VCaP (cell line): ENCODE measurements around the gene PTPRN2.
"Not testable (repeated sequence)": the region's sequence is repeated elsewhere in the genome, so short reads cannot be mapped to it uniquely, and the experiment has no call there.

Source experiments
- H3K27ac ChIP-seq: fragments of 450-650 bp; 2 replicates; pipeline ENCODE4 v1.5.1; 2017
- CTCF ChIP-seq: fragments of 450-650 bp; conservative IDR thresholded peaks from 2 replicates; pipeline ENCODE4 v1.5.1; 2017; ENCODE audit warnings: mild to moderate bottlenecking, moderate library complexity

The PTPRN2 gene

DNA sequence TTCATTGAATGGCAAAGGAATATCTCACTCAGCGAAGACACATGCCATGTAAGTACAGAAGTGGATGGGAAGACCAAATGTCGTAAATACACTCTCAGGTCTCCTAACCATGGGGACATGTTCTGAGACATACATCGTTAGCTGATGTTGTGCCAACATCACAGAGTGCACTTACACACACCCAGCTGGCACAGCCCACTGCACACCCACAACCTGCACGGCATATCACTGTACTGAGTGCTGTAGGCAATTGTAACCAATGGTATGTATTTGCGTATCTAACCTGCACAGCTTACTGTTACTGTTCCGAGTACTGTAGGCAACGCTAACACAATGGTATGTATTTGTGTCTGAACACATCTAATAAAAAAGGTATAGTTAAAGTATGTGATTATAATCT lies 550.4 kb downstream of the PTPRN2 start:
- TF ChIP-seq CTCF: no peak
- H3K27ac ChIP-seq: no peak overlapping the region

DNA sequence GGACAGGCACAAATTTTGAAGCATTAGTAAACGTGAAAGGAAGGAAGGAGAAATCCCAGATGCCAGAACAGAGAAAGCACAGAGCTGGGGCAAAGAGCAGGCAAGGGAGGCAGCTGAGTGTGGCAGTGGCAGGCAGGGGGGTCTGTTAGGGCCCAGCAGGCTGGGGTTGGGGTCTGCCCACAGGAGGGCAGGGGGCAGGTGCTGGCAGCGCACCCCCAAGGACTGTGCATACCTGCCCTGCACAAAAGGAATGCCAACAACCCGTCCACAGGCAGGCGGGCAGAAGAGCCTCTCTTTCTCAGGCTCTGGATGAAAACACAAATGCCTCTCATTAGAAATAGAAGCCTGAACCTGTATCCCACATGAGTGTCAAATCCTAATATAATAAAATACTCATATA lies 552.3 kb downstream of the PTPRN2 start:
- no peak for TF ChIP-seq CTCF
- peak overlapping the region; percentile 55 for H3K27ac ChIP-seq

GRCh38 chr7:158034571-158034970 lies 553.1 kb downstream of the PTPRN2 start:
- H3K27ac ChIP-seq: peak overlapping the region; percentile 55
- no peak for TF ChIP-seq CTCF

DNA sequence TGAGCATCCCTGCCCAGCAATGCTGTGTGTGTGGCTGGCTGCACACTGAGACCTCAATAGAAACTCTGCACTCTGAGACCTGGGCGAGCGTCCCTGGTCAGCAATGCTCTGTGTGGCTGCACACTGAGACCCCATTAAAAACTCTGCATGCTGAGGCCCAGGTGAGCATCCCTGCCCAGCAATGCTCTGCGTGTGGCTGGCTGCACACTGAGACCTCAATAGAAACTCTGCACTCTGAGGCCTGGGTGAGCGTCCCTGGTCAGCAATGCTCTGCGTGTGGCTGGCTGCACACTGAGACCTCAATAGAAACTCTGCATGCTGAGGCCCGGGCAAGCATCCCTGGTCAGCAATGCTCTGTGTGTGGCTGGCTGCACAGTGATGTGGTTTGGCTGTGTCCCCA lies 553.7 kb downstream of the PTPRN2 start:
- H3K27ac ChIP-seq: not testable (repeated sequence)

DNA sequence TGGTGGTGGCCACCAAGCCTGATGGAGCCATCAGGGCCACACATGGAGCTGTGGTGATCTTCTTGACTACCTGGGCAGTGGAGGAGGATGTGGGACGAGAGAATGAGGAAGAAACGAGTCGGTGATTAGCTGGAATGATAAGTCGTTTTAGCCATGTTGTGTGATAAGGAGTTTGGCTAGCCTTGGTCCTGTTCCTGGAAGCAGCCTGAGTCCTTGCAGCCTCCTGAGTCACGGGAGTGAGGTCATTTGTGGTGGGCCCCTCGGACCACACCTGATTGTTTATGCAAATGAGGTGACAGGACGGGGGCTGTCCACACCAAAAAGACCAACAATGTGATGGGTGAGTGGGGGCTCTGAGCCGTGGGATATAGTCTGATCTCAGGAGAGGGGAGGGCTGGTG lies 554.4 kb downstream of the PTPRN2 start:
- no peak for TF ChIP-seq CTCF
- H3K27ac ChIP-seq: no peak overlapping the region

DNA sequence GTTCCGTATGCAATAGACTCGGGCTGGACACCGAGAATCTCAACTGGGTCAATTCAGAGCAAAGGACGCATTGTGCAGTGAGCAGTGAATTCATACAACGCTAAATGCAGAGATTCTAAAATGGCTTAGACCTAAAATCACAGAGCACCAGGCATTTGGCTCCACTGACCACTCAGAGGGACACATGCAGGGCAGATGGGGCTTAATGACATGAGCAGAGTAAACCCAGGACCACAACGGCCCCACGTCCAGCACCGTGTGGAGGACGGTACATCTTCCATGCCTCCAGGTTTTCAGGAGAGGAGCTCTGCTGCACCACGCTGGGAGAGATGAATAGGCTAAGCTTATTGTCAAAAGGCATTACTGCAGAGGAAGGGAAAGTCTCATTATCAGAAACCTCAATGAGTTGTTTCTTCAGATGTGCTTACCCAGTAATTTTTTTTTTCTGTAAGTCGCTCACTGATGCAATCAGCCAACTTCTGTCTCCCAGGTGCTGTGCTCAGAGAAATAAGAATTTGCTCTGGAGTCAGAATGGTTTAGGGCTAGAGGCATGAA lies 555.0 kb downstream of the PTPRN2 start:
- H3K27ac ChIP-seq: no peak overlapping the region
- TF ChIP-seq CTCF: no peak

DNA sequence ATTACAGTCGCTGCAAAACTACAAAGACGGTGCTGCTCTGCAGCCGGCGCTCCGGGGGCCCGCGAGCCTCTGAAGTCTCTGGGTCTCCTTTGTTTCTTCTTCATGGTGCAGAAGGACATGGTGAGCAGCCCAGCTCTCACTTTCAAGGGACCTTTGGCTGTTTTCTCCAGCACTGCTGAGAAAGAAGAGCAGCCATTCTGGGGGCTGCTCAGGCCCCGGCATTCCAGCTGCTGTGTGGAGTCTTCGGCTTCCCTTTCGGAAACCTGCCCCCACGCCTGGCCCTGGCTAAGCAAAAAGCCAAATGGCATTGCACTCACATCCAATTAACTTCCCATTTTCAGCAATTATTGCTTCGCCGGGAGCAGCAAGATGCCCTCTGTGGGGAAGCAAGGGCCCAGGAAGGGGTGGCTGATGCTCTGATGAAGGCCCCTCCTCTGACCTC lies 555.7 kb downstream of the PTPRN2 start:
- no peak overlapping the region for H3K27ac ChIP-seq
- TF ChIP-seq CTCF: no peak

DNA sequence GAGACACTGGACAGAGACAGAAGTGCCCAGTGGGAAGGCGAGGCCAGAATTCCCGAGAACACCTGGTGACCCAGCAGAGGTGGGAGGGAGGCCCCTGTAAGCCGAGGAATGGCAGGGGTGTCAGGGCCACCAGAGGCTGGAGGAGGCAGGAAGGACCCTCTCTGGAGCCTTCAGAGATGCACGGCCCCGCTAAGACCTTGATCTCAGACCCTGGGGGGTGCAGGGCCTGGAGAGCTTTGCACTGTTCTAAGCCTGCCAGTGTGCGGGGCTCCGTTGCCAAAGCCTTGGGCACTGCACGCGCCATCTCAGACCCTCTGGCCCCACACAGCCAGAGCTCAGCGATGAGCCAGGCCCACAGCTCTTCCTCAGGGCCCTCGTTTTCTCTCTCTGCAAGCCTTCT lies 557.1 kb downstream of the PTPRN2 start:
- H3K27ac ChIP-seq: peak overlapping the region; percentile 68; the same call in 1 of the 2 replicates
- no peak for TF ChIP-seq CTCF
